IPS-20b (cell line): ENCODE data around the gene SLC25A12.
A peak's percentile ranks its signal among the peaks of the same experiment; 100 is the strongest.

Experiments used
- H3K27ac ChIP-seq: one replicate; pipeline ENCODE4 v1.5.1; 2013; ENCODE audit warnings: low read length
- H3K27me3 ChIP-seq: 2 replicates; pipeline ENCODE4 v1.6.1; 2013; ENCODE audit warnings: mild to moderate bottlenecking, low read length, inconsistent platforms; ENCODE audit not compliant: insufficient read depth
- H3K36me3 ChIP-seq: 2 replicates; pipeline ENCODE4 v1.6.1; 2013; ENCODE audit warnings: low read depth, mild to moderate bottlenecking, inconsistent platforms, low read length, moderate library complexity; ENCODE audit not compliant: insufficient read depth
- H3K4me1 ChIP-seq: 2 replicates; pipeline ENCODE4 v1.6.1; 2013; ENCODE audit warnings: mild to moderate bottlenecking, control low read depth, inconsistent platforms, low read length, moderate library complexity; ENCODE audit not compliant: insufficient read depth
- H3K4me3 ChIP-seq: 2 replicates; pipeline ENCODE4 v1.5.1; 2013; ENCODE audit warnings: mild to moderate bottlenecking, low read length, inconsistent platforms
- H3K9ac ChIP-seq: 2 replicates; pipeline ENCODE4 v1.6.1; 2013; ENCODE audit warnings: low read depth, mild to moderate bottlenecking, inconsistent platforms, low read length, moderate library complexity
- H3K9me3 ChIP-seq: 2 replicates; pipeline ENCODE4 v1.6.1; 2013; ENCODE audit warnings: mild to moderate bottlenecking, low read depth, low read length, inconsistent platforms; ENCODE audit not compliant: insufficient read depth

Gene SLC25A12

GRCh38 chr2:171798156-171798820 is 95.8 kb downstream of the SLC25A12 start:
- Histone ChIP-seq H3K36me3 (no peaks in the 10 kb centered on the region), H3K27ac (no peak overlapping the region), H3K9ac (no peak overlapping the region), H3K27me3 (no peaks in the 10 kb centered on the region), H3K9me3 (no peaks in the 10 kb centered on the region), H3K4me3 (no peak overlapping the region), H3K4me1 (peaks cover 28% of the 10 kb centered on the region)

- Histone ChIP-seq H3K4me3 (peak overlapping the region; percentile 49), H3K9me3 (no peaks in the 10 kb centered on the region), H3K4me1 (peaks cover 37% of the 10 kb centered on the region), H3K27ac (no peak overlapping the region), H3K36me3 (peaks cover 10% of the 10 kb centered on the region; the same call in 1 of the 2 replicates), H3K27me3 (no peaks in the 10 kb centered on the region), H3K9ac (no peak overlapping the region)
Observed at GRCh38 chr2:171794918-171795317, 99.1 kb downstream of the SLC25A12 start.

- peaks cover 42% of the 10 kb centered on the region for H3K4me1 ChIP-seq
- H3K4me3 ChIP-seq: 0 out of 2 replicates have a peak overlapping the region, but pooled peaks have one; percentile 1
- no peaks in the 10 kb centered on the region for H3K27me3 ChIP-seq
- H3K36me3 ChIP-seq: peaks cover 10% of the 10 kb centered on the region; the same call in 1 of the 2 replicates
- no peak overlapping the region for H3K27ac ChIP-seq
- no peak overlapping the region for H3K9ac ChIP-seq
- H3K9me3 ChIP-seq: no peaks in the 10 kb centered on the region
Observed at GRCh38 chr2:171793691-171794678, 100.1 kb downstream of the SLC25A12 start.

- Histone ChIP-seq H3K4me1 (peaks cover 45% of the 10 kb centered on the region), H3K9me3 (no peaks in the 10 kb centered on the region), H3K9ac (no peak overlapping the region), H3K27me3 (no peaks in the 10 kb centered on the region), H3K36me3 (peaks cover 10% of the 10 kb centered on the region; the same call in 1 of the 2 replicates), H3K4me3 (0 out of 2 replicates have a peak overlapping the region, but pooled peaks have one; percentile 1), H3K27ac (no peak overlapping the region)
Observed at GRCh38 chr2:171792886-171793580, 101.0 kb downstream of the SLC25A12 start.

DNA sequence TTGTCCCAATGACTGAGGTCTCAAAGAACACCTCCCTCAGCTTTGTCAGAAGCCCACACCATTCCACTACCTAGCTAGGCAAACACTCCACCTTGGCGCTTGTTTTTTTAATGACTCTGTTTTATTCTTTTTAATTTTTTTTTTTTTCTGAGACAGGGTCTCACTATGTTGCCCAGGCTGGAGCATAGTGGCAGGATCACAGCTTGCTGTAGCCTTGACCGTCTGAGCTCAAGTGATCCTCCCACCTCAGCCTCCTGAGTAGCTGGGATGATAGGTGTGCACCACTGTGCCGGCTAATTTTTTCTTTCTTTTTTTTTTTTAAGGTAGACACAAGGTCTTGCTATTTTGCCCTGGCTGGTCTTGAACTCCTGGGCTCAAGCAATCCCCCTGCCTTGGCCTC is 101.9 kb downstream of the SLC25A12 start:
- peaks cover 13% of the 10 kb centered on the region; the same call in 1 of the 2 replicates for H3K36me3 ChIP-seq
- no peak overlapping the region for H3K9ac ChIP-seq
- no peaks in the 10 kb centered on the region for H3K27me3 ChIP-seq
- H3K4me1 ChIP-seq: peaks cover 51% of the 10 kb centered on the region
- no peak overlapping the region for H3K27ac ChIP-seq
- H3K9me3 ChIP-seq: no peaks in the 10 kb centered on the region
- H3K4me3 ChIP-seq: no peak overlapping the region

- H3K9ac ChIP-seq: no peak overlapping the region
- no peak overlapping the region for H3K4me3 ChIP-seq
- no peaks in the 10 kb centered on the region for H3K9me3 ChIP-seq
- peaks cover 51% of the 10 kb centered on the region for H3K4me1 ChIP-seq
- H3K36me3 ChIP-seq: peaks cover 20% of the 10 kb centered on the region; the same call in 1 of the 2 replicates
- H3K27me3 ChIP-seq: no peaks in the 10 kb centered on the region
- H3K27ac ChIP-seq: no peak overlapping the region
Observed at GRCh38 chr2:171791361-171791760, 102.7 kb downstream of the SLC25A12 start.

GRCh38 chr2:171789956-171790355 is 104.1 kb downstream of the SLC25A12 start:
- Histone ChIP-seq H3K27ac (no peak overlapping the region), H3K4me3 (no peak overlapping the region), H3K27me3 (no peaks in the 10 kb centered on the region), H3K36me3 (peaks cover 26% of the 10 kb centered on the region), H3K9ac (no peak overlapping the region), H3K9me3 (no peaks in the 10 kb centered on the region), H3K4me1 (peaks cover 45% of the 10 kb centered on the region)

- peaks cover 41% of the 10 kb centered on the region for H3K36me3 ChIP-seq
- no peaks in the 10 kb centered on the region for H3K9me3 ChIP-seq
- H3K9ac ChIP-seq: no peak overlapping the region
- H3K27me3 ChIP-seq: no peaks in the 10 kb centered on the region
- peaks cover 32% of the 10 kb centered on the region for H3K4me1 ChIP-seq
- H3K4me3 ChIP-seq: peak overlapping the region; percentile 42; the same call in 1 of the 2 replicates
- no peak overlapping the region for H3K27ac ChIP-seq
Observed at GRCh38 chr2:171788316-171788993, 105.6 kb downstream of the SLC25A12 start.

DNA sequence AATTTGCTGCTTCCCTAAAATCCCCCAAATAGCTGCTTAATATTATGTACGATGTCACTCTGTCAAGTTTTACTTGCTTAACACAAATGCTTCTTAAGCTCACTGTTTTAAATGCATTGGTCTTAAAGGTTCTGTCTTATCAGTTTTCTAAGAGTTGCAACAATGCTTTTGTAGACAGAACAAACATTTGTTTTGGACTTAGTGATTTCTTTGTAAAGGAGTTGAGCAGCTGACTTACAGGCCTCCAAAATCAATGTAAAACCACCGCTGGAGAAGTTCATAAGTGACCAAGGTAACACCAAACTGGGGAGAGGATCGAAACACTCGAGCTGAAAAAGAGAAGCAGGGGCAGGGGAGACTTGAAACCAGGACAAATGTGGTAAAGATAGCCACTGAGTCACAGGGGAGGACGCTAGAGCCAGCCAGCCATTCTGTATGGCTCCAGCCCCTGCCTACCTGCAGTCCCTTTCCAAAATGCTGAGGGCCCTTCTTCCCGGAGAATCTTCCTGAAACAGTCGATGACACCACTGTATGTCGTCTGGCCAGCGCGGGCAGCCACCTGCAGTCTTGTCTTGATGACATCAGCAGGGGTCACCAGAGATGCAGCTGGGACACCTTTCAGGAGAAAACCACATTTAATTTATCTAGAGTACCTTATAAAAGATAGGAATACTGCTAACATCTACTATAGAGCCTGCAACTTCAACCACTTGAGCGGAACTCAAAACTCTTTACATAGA is 106.5 kb downstream of the SLC25A12 start:
- Histone ChIP-seq H3K27me3 (no peaks in the 10 kb centered on the region), H3K4me3 (peak overlapping the region; percentile 36; the same call in 1 of the 2 replicates), H3K36me3 (peaks cover 41% of the 10 kb centered on the region), H3K9ac (no peak overlapping the region), H3K27ac (peak overlapping the region; percentile 35), H3K9me3 (no peaks in the 10 kb centered on the region), H3K4me1 (peaks cover 25% of the 10 kb centered on the region)

DNA sequence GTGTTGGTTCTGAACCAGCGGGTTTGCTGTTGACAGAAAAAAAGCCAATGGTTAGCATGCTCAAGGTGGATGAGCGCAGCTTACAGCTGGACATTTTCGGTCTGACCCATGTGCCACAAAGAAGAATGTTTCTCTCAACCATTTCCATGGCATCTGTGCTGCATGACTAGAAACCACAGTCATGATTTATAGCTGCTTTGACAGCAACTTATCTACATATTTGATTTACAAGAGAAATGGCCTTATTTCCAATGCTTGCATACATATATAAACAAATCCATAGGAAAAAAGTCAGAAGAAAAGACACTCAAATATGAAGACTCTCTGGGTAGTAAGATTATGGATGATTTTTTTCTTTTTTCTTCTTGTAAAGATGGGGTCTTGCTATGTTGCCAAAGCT is 108.6 kb downstream of the SLC25A12 start:
- H3K36me3 ChIP-seq: peaks cover 31% of the 10 kb centered on the region
- H3K9me3 ChIP-seq: no peaks in the 10 kb centered on the region
- no peaks in the 10 kb centered on the region for H3K27me3 ChIP-seq
- H3K9ac ChIP-seq: no peak overlapping the region
- H3K27ac ChIP-seq: no peak overlapping the region
- H3K4me1 ChIP-seq: peaks cover 25% of the 10 kb centered on the region
- H3K4me3 ChIP-seq: no peak overlapping the region
